SK-N-SH (cell line): ENCODE data around the gene CASK.

Source experiments
- EP300 ChIP-seq, 2 experiments: IDR thresholded peaks; 2 replicates each; pipeline versions ENCODE4 v1.4.0 to v1.6.1; 2012; ENCODE audit warnings: borderline replicate concordance in 1 of 2, low read depth in 1 of 2, low read length in 1 of 2
- FOXJ3 ChIP-seq: sonication (generic); formaldehyde crosslinking; IDR thresholded peaks from 2 replicates; pipeline ENCODE4 v1.5.1; 2020; ENCODE audit warnings: mild to moderate bottlenecking, missing genetic modification reagents
- GATA2 ChIP-seq: sonication (generic); formaldehyde crosslinking; IDR thresholded peaks from 2 replicates; pipeline ENCODE4 v1.5.0; 2020; ENCODE audit warnings: mild to moderate bottlenecking, missing genetic modification reagents
- MXI1 ChIP-seq: IDR thresholded peaks from 2 replicates; pipeline ENCODE4 v1.6.1; 2012; ENCODE audit warnings: mild to moderate bottlenecking, low read depth, low read length, improper control_type of control experiment
- POLR2AphosphoS5 ChIP-seq: IDR thresholded peaks from 2 replicates; pipeline ENCODE4 v1.6.1; 2012; ENCODE audit warnings: low read depth, low read length
- RXRA ChIP-seq: IDR thresholded peaks from 2 replicates; pipeline ENCODE4 v1.4.0; 2012; ENCODE audit warnings: low read depth, mild to moderate bottlenecking, borderline replicate concordance
- SMC3 ChIP-seq: IDR thresholded peaks from 2 replicates; pipeline ENCODE4 v1.6.1; 2012; ENCODE audit warnings: low read depth, low read length, improper control_type of control experiment
- TAF1 ChIP-seq: IDR thresholded peaks from 2 replicates; pipeline ENCODE4 v1.6.1; 2012; ENCODE audit warnings: low read depth, mild to moderate bottlenecking, low read length, moderate library complexity, borderline replicate concordance
- TCF12 ChIP-seq: IDR thresholded peaks from 2 replicates; pipeline ENCODE4 v1.4.0; 2012
- TF ChIP-seq, protein P1 (sequence below): fragments of 200-600 bp; sonication (generic); IDR thresholded peaks from 2 replicates; pipeline ENCODE4 v1.6.1; 2017; ENCODE audit warnings: antibody characterized with exemption, mild to moderate bottlenecking, moderate library complexity
- TF ChIP-seq, protein P2 (sequence below): IDR thresholded peaks from 2 replicates; pipeline ENCODE4 v1.4.0; 2012; ENCODE audit warnings: low read depth

DNA sequence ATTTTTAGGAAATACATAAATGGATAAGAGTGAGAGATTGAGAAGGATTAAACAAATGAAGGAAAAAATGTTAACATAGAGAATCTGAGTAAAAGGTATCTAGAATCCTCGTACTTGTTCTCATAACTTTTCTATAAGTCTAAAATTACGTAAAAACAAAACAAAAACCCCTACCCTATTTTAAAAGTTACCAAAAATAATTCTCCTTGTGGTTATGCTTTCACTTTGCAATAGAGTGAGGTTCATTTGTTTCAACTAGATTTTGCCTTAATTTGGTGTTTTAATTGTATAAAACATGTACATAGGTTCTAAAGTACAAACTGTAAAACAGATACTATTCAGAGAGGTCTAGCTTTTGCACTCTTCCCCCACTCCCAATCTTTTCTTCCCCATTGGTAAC, 238.4 kb downstream of the CASK start:
- TF ChIP-seq, protein P1, sequence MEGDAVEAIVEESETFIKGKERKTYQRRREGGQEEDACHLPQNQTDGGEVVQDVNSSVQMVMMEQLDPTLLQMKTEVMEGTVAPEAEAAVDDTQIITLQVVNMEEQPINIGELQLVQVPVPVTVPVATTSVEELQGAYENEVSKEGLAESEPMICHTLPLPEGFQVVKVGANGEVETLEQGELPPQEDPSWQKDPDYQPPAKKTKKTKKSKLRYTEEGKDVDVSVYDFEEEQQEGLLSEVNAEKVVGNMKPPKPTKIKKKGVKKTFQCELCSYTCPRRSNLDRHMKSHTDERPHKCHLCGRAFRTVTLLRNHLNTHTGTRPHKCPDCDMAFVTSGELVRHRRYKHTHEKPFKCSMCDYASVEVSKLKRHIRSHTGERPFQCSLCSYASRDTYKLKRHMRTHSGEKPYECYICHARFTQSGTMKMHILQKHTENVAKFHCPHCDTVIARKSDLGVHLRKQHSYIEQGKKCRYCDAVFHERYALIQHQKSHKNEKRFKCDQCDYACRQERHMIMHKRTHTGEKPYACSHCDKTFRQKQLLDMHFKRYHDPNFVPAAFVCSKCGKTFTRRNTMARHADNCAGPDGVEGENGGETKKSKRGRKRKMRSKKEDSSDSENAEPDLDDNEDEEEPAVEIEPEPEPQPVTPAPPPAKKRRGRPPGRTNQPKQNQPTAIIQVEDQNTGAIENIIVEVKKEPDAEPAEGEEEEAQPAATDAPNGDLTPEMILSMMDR: no peak
- TF ChIP-seq, protein P2, sequence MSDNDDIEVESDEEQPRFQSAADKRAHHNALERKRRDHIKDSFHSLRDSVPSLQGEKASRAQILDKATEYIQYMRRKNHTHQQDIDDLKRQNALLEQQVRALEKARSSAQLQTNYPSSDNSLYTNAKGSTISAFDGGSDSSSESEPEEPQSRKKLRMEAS: no peak
- no peak for TF ChIP-seq TAF1
- TF ChIP-seq EP300 (IDR thresholded peaks at IDR 0.05; ENCODE audit: borderline replicate concordance in 1 of 2, low read depth in 1 of 2, low read length in 1 of 2): no peak
- TF ChIP-seq RXRA: no peak
- no peak for TF ChIP-seq GATA2 (CRISPR knock-in tag)
- TF ChIP-seq FOXJ3 (CRISPR knock-in tag): no peak
- no peak for TF ChIP-seq POLR2AphosphoS5
- no peak for TF ChIP-seq TCF12
- no peak for TF ChIP-seq MXI1
- no peak for TF ChIP-seq SMC3
